ENCODE measurements around the gene ZNF268. TPM values are rescaled to one million over a fixed set of nuclear protein-coding genes. Genes with fewer than 3 reads are reported as not detected.

Gene ZNF268
- total and polyA plus RNA-seq, 2 of the 13 experiments (the other 11 are each of a cell fraction or from before 2014, with no cell fraction given) = 7.6 to 31.3 TPM

GRCh38 chr12:133181238-133181959, at the start of gene ZNF268 (continued):
- TF ChIP-seq U2AF1 (optimal IDR thresholded peaks at IDR 0.05; ENCODE audit: low read depth, low read length) (peak; percentile 81), ZNF83 (CRISPR knock-in tag; IDR thresholded peaks at IDR 0.05; ENCODE audit: borderline replicate concordance) (no peak), CENPX (CRISPR knock-in tag; IDR thresholded peaks at IDR 0.05) (no peak), BORCS8-MEF2B (CRISPR knock-in tag; IDR thresholded peaks at IDR 0.05) (0 out of 2 replicates have a peak, but pooled peaks have one; percentile 78), NFIC (IDR thresholded peaks at IDR 0.05; ENCODE audit: low read length) (no peak), IRF2 (CRISPR knock-in tag; IDR thresholded peaks at IDR 0.05) (peak; percentile 99), ATF1 (CRISPR knock-in tag; IDR thresholded peaks at IDR 0.05) (peak; percentile 99), RFX1 (IDR thresholded peaks at IDR 0.05) (no peak), ZFP36 (IDR thresholded peaks at IDR 0.05; ENCODE audit: borderline replicate concordance, low read depth, low read length, partially characterized antibody) (no peak), ZNF788 (CRISPR knock-in tag; IDR thresholded peaks at IDR 0.05; ENCODE audit: borderline replicate concordance) (peak; percentile 85; the same call in 1 of the 2 replicates), ZNF577 (CRISPR knock-in tag; IDR thresholded peaks at IDR 0.05; ENCODE audit: borderline replicate concordance, low read depth) (no peak), RNF2 (conservative IDR thresholded peaks at IDR 0.05; ENCODE audit: low read depth) (no peak), ZNF451 (CRISPR knock-in tag; IDR thresholded peaks at IDR 0.05) (no peak; the same call in 1 of the 2 replicates), HNRNPK (IDR thresholded peaks at IDR 0.05; ENCODE audit: low read depth, low read length, poor library complexity, severe bottlenecking) (no peak), RCOR2 (CRISPR knock-in tag; IDR thresholded peaks at IDR 0.05) (no peak), PPARG (CRISPR knock-in tag; conservative IDR thresholded peaks at IDR 0.05) (no peak; the same call in 1 of the 2 replicates), NCOA2 (CRISPR knock-in tag; IDR thresholded peaks at IDR 0.05) (peak; percentile 57), ZSCAN22 (CRISPR knock-in tag; IDR thresholded peaks at IDR 0.05) (no peak), POGZ (CRISPR knock-in tag; IDR thresholded peaks at IDR 0.05) (peak; percentile 97), GFI1 (CRISPR knock-in tag; IDR thresholded peaks at IDR 0.05; ENCODE audit: borderline replicate concordance) (no peak)
- TF ChIP-seq, protein P1, sequence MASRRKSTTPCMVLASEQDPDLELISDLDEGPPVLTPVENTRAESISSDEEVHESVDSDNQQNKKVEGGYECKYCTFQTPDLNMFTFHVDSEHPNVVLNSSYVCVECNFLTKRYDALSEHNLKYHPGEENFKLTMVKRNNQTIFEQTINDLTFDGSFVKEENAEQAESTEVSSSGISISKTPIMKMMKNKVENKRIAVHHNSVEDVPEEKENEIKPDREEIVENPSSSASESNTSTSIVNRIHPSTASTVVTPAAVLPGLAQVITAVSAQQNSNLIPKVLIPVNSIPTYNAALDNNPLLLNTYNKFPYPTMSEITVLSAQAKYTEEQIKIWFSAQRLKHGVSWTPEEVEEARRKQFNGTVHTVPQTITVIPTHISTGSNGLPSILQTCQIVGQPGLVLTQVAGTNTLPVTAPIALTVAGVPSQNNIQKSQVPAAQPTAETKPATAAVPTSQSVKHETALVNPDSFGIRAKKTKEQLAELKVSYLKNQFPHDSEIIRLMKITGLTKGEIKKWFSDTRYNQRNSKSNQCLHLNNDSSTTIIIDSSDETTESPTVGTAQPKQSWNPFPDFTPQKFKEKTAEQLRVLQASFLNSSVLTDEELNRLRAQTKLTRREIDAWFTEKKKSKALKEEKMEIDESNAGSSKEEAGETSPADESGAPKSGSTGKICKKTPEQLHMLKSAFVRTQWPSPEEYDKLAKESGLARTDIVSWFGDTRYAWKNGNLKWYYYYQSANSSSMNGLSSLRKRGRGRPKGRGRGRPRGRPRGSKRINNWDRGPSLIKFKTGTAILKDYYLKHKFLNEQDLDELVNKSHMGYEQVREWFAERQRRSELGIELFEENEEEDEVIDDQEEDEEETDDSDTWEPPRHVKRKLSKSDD (CRISPR knock-in tag; IDR thresholded peaks at IDR 0.05; ENCODE audit: low read depth) = peak; percentile 97
- TF ChIP-seq, protein P2, sequence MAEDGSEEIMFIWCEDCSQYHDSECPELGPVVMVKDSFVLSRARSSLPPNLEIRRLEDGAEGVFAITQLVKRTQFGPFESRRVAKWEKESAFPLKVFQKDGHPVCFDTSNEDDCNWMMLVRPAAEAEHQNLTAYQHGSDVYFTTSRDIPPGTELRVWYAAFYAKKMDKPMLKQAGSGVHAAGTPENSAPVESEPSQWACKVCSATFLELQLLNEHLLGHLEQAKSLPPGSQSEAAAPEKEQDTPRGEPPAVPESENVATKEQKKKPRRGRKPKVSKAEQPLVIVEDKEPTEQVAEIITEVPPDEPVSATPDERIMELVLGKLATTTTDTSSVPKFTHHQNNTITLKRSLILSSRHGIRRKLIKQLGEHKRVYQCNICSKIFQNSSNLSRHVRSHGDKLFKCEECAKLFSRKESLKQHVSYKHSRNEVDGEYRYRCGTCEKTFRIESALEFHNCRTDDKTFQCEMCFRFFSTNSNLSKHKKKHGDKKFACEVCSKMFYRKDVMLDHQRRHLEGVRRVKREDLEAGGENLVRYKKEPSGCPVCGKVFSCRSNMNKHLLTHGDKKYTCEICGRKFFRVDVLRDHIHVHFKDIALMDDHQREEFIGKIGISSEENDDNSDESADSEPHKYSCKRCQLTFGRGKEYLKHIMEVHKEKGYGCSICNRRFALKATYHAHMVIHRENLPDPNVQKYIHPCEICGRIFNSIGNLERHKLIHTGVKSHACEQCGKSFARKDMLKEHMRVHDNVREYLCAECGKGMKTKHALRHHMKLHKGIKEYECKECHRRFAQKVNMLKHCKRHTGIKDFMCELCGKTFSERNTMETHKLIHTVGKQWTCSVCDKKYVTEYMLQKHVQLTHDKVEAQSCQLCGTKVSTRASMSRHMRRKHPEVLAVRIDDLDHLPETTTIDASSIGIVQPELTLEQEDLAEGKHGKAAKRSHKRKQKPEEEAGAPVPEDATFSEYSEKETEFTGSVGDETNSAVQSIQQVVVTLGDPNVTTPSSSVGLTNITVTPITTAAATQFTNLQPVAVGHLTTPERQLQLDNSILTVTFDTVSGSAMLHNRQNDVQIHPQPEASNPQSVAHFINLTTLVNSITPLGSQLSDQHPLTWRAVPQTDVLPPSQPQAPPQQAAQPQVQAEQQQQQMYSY (CRISPR knock-in tag; IDR thresholded peaks at IDR 0.05) = no peak

All from HepG2 (cell line).